NCI-H526 (cell line): Measurements from ENCODE around the gene UBR3.

Experiments
- DNase-seq, 2 experiments: peaks; one replicate each; lab custom pipeline; 2025; lab: John Stamatoyannopoulos, UW

The UBR3 gene

DNA sequence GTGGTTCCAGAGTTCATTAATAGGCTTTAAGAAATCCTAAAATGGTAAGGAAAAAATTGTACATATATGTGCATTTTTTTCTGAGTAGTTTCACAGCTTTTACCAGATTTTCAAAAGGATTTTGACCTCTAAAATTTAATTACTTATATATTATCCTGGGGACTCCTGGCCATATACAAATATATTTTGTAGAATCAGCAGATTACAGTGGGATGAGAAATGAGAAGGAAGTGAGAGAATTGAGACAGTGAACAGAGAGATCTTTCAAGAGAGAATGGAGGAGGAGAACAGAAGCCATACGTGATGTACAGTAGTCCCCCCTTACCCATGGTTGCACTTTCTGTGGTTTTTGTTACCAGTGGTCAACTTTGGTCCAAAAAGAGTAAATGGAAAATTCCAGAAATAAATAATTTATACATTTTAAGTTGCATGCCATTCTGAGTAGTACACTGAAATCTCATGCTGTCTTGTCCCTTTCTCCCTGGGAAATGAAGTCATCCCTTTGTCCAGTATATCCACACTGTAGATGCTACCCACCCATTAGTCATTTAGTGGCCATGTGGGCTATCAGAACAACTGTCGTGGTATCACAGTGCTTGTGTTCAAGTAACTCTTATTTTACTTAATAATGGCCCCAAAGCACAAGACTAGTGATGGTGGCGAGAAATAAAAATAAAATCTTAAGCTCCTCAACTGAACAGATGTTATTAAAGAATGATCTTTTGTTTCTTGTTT is 220.2 kb downstream of the UBR3 start:
- no peak for DNase-seq

DNA sequence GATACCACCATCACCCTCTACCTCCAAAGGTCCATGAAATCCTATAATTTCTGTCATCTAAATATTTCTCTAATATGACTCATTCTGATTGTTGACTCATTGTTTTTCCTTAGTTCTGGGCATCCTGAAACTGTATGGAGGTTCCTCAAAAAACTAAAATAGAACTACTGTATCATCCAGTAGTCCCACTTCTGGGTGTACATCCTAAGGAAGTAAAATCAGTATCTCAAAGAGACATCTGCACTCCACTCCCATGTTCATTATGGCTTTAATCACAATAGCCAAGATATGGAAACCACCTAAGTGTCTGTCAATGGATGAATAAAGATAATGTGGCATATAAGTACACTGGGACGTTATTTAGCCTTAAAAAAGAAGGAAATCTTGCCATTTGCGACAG is 224.9 kb downstream of the UBR3 start:
- DNase-seq = no peak

GRCh38 chr2:170054997-170055396 is 227.7 kb downstream of the UBR3 start:
- DNase-seq = no peak

GRCh38 chr2:170056900-170057299 is 229.6 kb downstream of the UBR3 start:
- no peak for DNase-seq

DNA sequence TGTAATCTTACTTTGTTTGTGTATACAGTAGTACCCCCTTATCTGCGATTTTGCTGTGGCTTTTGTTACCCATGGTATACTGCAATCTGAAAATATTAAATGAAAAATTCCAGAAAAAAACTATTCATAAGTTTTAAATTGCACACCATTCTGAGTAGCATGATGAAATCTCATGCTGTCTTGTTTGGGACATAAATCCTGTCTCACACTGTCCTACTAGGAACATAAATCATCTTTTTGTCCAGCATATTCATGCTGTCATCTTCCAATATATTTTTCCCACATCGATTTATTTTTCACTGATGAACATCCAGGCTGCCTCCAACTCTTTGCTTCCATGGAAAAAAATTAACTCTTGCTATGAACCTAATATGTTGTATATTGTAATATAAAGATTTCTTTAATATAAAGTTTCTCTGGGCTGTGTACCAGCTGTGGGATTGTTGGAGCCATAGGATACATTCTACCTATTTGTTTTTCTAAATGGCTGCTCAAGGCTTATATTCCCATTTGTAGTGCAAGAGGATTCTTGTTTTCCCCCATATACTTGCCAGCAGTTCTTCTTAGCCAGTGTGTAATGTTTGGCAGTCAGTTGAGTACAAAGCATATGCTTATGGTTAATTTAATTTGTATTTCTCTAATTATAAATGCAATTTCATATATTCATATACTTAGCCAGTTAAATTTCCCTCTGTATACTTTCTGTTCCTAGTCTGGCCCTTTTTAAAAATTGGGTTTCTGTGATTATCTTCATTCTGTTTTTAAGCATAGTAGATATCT is 236.4 kb downstream of the UBR3 start:
- peak in 1 of 2 experiments; percentile 11 for DNase-seq

GRCh38 chr2:170070778-170071177 is 243.5 kb downstream of the UBR3 start:
- DNase-seq = no peak

DNA sequence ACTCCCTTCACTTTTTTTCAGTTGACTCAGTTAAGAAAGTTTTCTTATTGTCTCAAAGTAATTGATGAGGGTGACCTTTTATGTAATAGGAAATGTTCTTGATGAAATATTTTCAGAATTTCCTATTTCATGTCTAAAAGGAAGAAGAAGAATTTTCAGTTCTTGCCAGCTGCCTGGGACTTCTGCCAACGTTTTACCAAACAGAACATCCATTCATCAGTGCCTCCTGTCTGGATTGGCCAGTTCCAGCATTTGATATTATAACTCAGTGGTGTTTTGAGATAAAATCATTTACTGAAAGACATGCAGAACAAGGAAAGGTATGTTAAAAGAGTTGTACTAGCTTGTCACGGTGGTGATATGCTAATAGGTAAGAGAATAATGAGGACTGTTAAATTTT is 246.0 kb downstream of the UBR3 start:
- no peak for DNase-seq

- no peak for DNase-seq
These were observed 248.9 kb downstream of the UBR3 start for GRCh38 chr2:170076189-170076588.

DNA sequence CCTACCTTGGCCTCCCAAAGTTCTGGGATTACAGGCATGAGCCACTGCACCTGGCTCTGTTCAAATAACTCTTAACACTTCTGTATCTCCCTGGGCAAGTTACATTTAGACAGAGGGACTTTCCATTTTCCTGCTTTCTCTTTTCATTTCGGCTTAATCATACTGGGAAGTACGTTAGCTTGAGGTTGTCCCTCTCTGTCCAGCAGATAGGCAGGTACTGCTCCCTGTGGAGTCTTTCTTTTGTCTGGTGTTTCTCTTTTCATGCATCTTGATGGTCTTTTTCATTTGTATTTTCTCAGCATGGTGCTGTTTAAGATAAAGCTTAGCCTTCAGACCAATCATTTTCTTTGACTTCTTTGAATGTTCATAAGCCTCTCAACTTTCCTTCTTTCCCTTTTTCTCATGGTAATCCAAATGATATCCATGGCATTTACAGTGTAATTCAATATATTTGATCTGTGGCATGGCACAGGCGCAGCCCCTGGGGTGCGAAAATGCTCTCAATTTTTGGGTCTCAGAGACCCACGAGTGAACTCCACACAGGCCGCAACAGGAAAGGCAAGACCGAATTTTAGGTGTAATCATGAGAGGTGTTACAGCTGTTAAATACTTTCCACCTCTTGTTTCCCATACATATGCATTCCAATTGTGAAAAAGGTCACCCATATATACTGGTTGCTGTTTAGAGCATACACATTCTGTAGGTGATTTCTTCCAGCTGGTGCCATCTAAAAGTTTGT is 250.7 kb downstream of the UBR3 start:
- no peak for DNase-seq

DNA sequence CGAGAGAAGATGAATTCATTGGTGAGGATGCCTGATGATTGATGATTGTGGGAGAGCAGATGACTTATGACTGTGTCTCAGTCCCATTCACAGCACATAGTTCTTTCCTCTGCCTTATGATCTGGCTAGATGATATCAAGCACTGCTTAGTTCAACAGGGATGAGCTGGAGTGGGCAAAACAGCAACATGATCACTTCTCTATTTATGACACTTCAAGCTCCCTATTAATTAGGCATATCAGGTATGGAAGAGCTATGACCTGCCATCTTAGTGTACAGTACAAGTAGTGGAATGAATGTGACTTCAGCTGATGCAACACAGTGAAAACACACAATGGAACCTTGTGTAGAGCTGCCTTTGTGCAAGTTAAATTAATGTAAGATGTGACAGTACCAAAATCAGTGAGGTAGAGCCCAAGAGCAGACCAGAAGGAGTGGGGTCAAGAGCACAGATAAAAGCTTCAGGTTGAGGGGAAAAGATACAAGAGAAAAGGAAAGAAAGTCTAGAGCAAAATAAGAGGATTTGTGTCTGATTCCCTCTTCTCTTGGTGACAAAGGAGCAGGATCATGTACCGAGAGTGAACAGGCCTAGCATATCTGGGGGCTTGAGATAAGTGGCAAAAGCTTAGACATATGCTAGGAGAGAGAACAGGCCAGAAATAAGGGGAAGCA is 257.7 kb downstream of the UBR3 start:
- DNase-seq = no peak

DNA sequence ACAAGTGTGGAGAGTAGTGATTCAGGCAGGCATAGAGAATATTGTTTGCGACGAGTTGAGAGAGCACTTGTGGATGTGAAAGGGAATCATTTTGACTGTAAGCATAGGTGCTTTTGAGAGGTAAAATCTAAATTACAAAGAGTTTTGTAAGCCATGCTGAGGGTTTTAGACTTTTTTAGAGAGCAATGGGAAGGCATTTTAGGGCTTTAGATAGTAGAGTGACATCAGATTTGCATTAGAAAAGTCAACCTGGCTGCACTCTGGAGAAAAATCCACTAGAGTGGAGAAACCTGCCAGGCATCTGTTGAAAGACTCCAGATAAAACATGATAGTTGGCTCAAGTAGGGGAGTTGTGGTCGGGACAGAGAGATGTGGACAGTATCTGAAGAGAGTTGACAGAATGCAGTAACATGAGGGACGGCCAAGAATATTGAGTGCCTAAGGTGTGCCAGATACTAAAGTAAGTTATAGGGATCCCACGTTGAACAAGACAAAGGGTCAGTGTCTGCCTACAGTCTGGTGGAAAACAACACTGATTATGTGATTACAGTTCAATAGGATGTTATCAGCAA is 258.9 kb downstream of the UBR3 start:
- DNase-seq = no peak

GRCh38 chr2:170086751-170087412 is 259.6 kb downstream of the UBR3 start:
- no peak for DNase-seq

GRCh38 chr2:170087413-170087793 is 260.1 kb downstream of the UBR3 start:
- DNase-seq = no peak

DNA sequence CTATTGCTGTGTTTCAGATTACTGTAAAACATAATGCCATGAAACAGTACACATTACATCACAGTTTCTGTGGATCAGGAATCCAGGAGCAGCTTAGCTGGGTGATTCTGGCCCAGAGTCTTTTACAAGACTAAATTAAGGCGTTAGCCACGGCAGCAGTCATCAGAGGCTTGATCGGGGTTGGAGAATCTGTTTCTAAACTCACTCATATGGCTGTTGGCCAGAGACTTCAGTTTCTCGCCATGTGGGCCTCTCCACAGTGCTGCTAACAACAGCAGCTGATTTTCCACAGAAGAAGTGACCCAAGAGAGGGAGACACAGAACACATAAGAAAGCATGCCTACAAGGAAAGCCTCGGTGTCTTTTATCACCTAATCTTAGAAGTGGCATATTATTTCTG is 261.5 kb downstream of the UBR3 start:
- no peak for DNase-seq

- DNase-seq = no peak
These were observed 263.0 kb downstream of the UBR3 start for GRCh38 chr2:170090229-170090628.

- no peak for DNase-seq
These were observed 264.2 kb downstream of the UBR3 start for GRCh38 chr2:170091436-170091835.

DNA sequence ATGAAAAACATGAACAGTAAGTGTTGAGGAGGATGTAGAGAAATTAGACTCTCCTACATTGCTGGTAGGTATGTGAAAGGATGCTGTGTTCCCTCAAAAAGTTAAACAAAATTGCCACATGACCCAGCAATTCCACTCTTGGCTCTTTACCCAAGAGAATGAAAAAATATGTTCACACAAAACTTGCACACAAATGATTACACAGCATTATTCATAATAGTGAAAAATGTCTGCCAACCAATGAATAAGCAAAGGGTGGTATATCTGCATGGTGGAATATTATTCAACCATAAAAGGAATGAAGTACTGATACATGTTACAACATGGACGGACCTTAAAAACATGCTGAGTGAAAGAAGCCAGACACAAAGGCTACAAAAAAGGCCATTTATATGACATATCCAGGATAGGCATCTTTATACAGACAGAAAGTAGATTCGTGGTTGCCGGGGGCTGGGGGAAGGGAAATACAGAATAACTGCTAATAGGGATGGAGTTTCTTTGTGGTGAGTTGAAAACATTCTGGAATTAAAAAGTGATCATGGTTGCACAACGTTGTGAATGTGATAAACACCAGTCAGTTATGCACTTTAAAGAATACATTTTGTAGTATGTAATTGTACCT is 265.3 kb downstream of the UBR3 start:
- DNase-seq = no peak

DNA sequence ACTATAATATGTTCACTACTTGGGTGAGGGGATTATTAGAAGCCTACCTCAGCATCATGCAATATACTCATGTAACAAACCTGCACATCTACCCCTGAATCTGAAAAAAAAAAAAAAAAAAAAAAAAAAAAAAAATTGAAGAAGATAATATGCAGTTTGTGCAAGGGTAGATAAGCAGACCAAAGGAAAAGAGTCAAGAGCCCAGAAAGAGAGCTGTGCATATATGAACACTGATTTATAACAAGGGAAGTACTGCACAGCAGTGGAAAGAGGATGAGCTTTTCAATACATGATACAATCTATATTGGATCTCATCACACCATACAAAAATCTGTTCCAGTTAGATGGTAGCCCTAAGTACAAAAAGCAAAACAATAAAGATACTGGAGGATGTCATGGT is 268.1 kb downstream of the UBR3 start:
- DNase-seq = no peak

GRCh38 chr2:170098626-170099312 is 271.5 kb downstream of the UBR3 start:
- no peak for DNase-seq

GRCh38 chr2:170101789-170102188 is 274.5 kb downstream of the UBR3 start:
- no peak for DNase-seq
